Lung (tissue), 12 donors: ENCODE results near the gene NUDT14. TPM values are rescaled to one million over a fixed set of nuclear protein-coding genes. Genes with fewer than 3 reads are reported as not detected.

Experiments used
- ATAC-seq: fragments of 200-7000 bp; cut with Tn5 transposase; one replicate; pipeline ENCODE4 v1.9.1; 2020; ENCODE audit warnings: moderate number of reproducible peaks; ENCODE audit not compliant: insufficient read depth, low FRiP score
- DNase-seq, 3 donors: peaks; one replicate each; pipeline ENCODE4 v3.0.0-alpha.2; 2013 to 2017
- H3K27ac ChIP-seq, 2 donors: one replicate each; pipeline ENCODE4 v1.5.1; 2013; ENCODE audit warnings: mild to moderate bottlenecking in 2 of 2, moderate library complexity in 2 of 2, control low read depth in 1 of 2, inconsistent platforms in 1 of 2, low read depth in 1 of 2, low read length in 1 of 2
- H3K27me3 ChIP-seq, 3 donors: one replicate each; pipeline ENCODE4 v1.5.1; 2013; ENCODE audit warnings: low read length in 2 of 3; ENCODE audit not compliant: control insufficient read depth in 3 of 3, insufficient read depth in 3 of 3
- H3K36me3 ChIP-seq, 4 donors: one replicate each; pipeline ENCODE4 v1.5.1; 2013; ENCODE audit warnings: low read length in 4 of 4, mild to moderate bottlenecking in 1 of 4, moderate library complexity in 1 of 4; ENCODE audit not compliant: control insufficient read depth in 4 of 4, insufficient read depth in 4 of 4
- H3K4me1 ChIP-seq, 5 donors: one replicate each; pipeline ENCODE4 v1.5.1; 2013; ENCODE audit warnings: low read length in 5 of 5, mild to moderate bottlenecking in 2 of 5, moderate library complexity in 1 of 5; ENCODE audit not compliant: control insufficient read depth in 5 of 5, insufficient read depth in 5 of 5
- H3K4me3 ChIP-seq: one replicate; pipeline ENCODE4 v1.5.1; 2013; ENCODE audit warnings: mild to moderate bottlenecking, control low read depth, moderate library complexity
- H3K9ac ChIP-seq, 2 donors: one replicate each; pipeline ENCODE4 v1.5.1; 2013; ENCODE audit warnings: low read length in 2 of 2, control low read depth in 1 of 2; ENCODE audit not compliant: insufficient read depth in 1 of 2
- H3K9me3 ChIP-seq, 4 donors: one replicate each; pipeline ENCODE4 v1.5.1; 2013; ENCODE audit warnings: low read length in 3 of 4, mild to moderate bottlenecking in 1 of 4, moderate library complexity in 1 of 4; ENCODE audit not compliant: control insufficient read depth in 4 of 4, insufficient read depth in 3 of 4
- CTCF ChIP-seq: IDR thresholded peaks from 2 replicates; pipeline ENCODE4 v1.5.1; 2012; ENCODE audit warnings: mild to moderate bottlenecking; ENCODE audit errors: control extremely low read depth, extremely low read depth
- WGBS, 2 donors: extraction: QIAGEN DNeasy Blood & Tissue Kit; methylation state at CpG; one replicate each; pipeline ENCODE4 v1.1.7; 2013; 5-methylcytosine and 5-hydroxymethylcytosine counted together
- polyA plus RNA-seq, 2 donors: library from polyadenylated mRNA; stranded (reverse); fragments of 200-250 nt; gene quantifications; one replicate each; pipeline ENCODE4 v1.2.1, GENCODE V29; 2013
- total RNA-seq, 2 donors: library from RNA; depleted of rRNA in 1 of 2; stranded (reverse); fragments of >200 nt in 1 of 2; gene quantifications; one replicate each; pipeline ENCODE4 v1.2.1, GENCODE V29; 2014 to 2021
- donor health status: control.
- donor health status: control.
- donor health status: Bipolar disorder and iron deficiency.
- donor health status: healthy.
- donor health status: DM: yes; HTN: yes; CAD: no.

Gene NUDT14
- total and polyA plus RNA-seq, 4 donors: 27.7 to 80.7 (median 51.3) TPM

- H3K4me1 ChIP-seq: no peaks in the 10 kb centered on the region
- no peak overlapping the region for H3K4me3 ChIP-seq
- H3K36me3 ChIP-seq: peaks cover 0 to 5% (median 0%) of the 10 kb centered on the region in 4 donors
- no peaks in the 10 kb centered on the region for H3K27me3 ChIP-seq
- WGBS, 2 donors: 85 to 90% methylated on average over 13 to 14 of the region's 14 CpGs
- no peak overlapping the region for H3K9ac ChIP-seq
- H3K27ac ChIP-seq: no peak overlapping the region
- no peaks in the 10 kb centered on the region for H3K9me3 ChIP-seq
- TF ChIP-seq CTCF: no peak
- DNase-seq (no peak), ATAC-seq (no peak)
Measured at GRCh38 chr14:105159344-105159743, 21.8 kb downstream of the NUDT14 start.

GRCh38 chr14:105158794-105159193 is 22.3 kb downstream of the NUDT14 start:
- TF ChIP-seq CTCF: no peak
- 81 to 82% methylated on average over 12 of the region's 12 CpGs for WGBS, 2 donors
- Histone ChIP-seq H3K4me3 (no peak overlapping the region), H3K27me3 (no peaks in the 10 kb centered on the region), H3K36me3 (peaks cover 0 to 5% (median 0%) of the 10 kb centered on the region in 4 donors), H3K9me3 (no peaks in the 10 kb centered on the region), H3K9ac (no peak overlapping the region), H3K27ac (no peak overlapping the region), H3K4me1 (peaks cover 0 to 2% (median 0%) of the 10 kb centered on the region in 5 donors)
- DNase-seq (no peak), ATAC-seq (no peak)

GRCh38 chr14:105157872-105158271 is 23.2 kb downstream of the NUDT14 start:
- ATAC-seq: no peak
- no peak for DNase-seq
- WGBS, 2 donors: 79 to 89% methylated on average over 15 of the region's 15 CpGs

More at GRCh38 chr14:105157872-105158271, 23.2 kb downstream of the NUDT14 start:
- H3K27ac ChIP-seq: no peak overlapping the region
- no peak overlapping the region for H3K9ac ChIP-seq
- peaks cover 0 to 4% (median 0%) of the 10 kb centered on the region in 5 donors for H3K4me1 ChIP-seq
- no peak for TF ChIP-seq CTCF
- no peak overlapping the region for H3K4me3 ChIP-seq
- no peaks in the 10 kb centered on the region for H3K9me3 ChIP-seq
- no peaks in the 10 kb centered on the region for H3K27me3 ChIP-seq
- H3K36me3 ChIP-seq: peaks cover 0 to 5% (median 0%) of the 10 kb centered on the region in 4 donors
